SK-N-SH (cell line): ENCODE results near the gene SERPINB12. TPM values are rescaled to one million over a fixed set of nuclear protein-coding genes. Genes with fewer than 3 reads are reported as not detected.

Source experiments
- CTCF ChIA-PET: fragments of 300-600, 350-600 bp; formaldehyde crosslinking; extraction: SDS; loops from one replicate; lab custom pipeline; 2021; lab: Yijun Ruan, JAX
- POLR2A ChIA-PET: fragments of 350-600 bp; sonication (Branson Sonifier 250); formaldehyde crosslinking; extraction: SDS; loops from one replicate; lab custom pipeline; 2020; ENCODE audit warnings: antibody characterized with exemption, inconsistent platforms; lab: Yijun Ruan, JAX
- DNase-seq: peaks from one replicate; pipeline ENCODE4 v3.0.0; 2012
- H2AFZ ChIP-seq: fragments of 200-600 bp; sonication (generic); 2 replicates; pipeline ENCODE4 v1.8.1; 2016; ENCODE audit warnings: antibody characterized with exemption, mild to moderate bottlenecking, low read depth
- H3F3A ChIP-seq: fragments of 200-600 bp; sonication (generic); replicated peaks from 2 replicates; pipeline ENCODE3; 2016; ENCODE audit warnings: antibody characterized with exemption, mild to moderate bottlenecking; ENCODE audit not compliant: insufficient read depth
- H3K27ac ChIP-seq, 2 experiments: fragments of 200-500 bp in 1 of 2; fragments of 200-600 bp in 1 of 2; sonication (Bioruptor generic) in 1 of 2; sonication (generic), shearing (Covaris generic) in 1 of 2; 2 replicates each; pipeline versions ENCODE4 v1.5.1 to v1.6.1; 2014 to 2016; ENCODE audit warnings: low read depth in 2 of 2, inconsistent platforms in 1 of 2, low read length in 1 of 2, mild to moderate bottlenecking in 1 of 2, mixed read lengths in 1 of 2
- H3K27me3 ChIP-seq: fragments of 200-600 bp; sonication (generic), shearing (Covaris generic); 2 replicates; pipeline ENCODE4 v1.6.1; 2016; ENCODE audit warnings: mixed run types; ENCODE audit not compliant: insufficient read depth
- H3K36me3 ChIP-seq, 2 experiments: fragments of 200-500 bp in 1 of 2; fragments of 200-600 bp in 1 of 2; sonication (Bioruptor generic) in 1 of 2; sonication (generic) in 1 of 2; replicated peaks in 1 of 2; 2 replicates each; pipeline versions ENCODE3 to v1.5.1; 2014 to 2016; ENCODE audit warnings: low read length in 1 of 2, mild to moderate bottlenecking in 1 of 2; ENCODE audit not compliant: insufficient read depth in 2 of 2, control insufficient read depth in 1 of 2
- H3K4me1 ChIP-seq, 2 experiments: fragments of 200-500 bp in 1 of 2; fragments of 200-600 bp in 1 of 2; sonication (Bioruptor generic) in 1 of 2; sonication (generic), shearing (Covaris generic) in 1 of 2; 2 replicates each; pipeline versions ENCODE4 v1.5.1 to v1.6.1; 2014 to 2016; ENCODE audit warnings: low read depth in 1 of 2, low read length in 1 of 2, mixed run types in 1 of 2; ENCODE audit not compliant: insufficient read depth in 2 of 2, control insufficient read depth in 1 of 2
- H3K4me2 ChIP-seq: fragments of 200-600 bp; sonication (generic), shearing (Covaris generic); 2 replicates; pipeline ENCODE4 v1.6.1; 2017; ENCODE audit warnings: mixed run types
- H3K4me3 ChIP-seq, 2 experiments: fragments of 200-500 bp in 1 of 2; fragments of 200-600 bp in 1 of 2; sonication (Bioruptor generic) in 1 of 2; sonication (generic), shearing (Covaris generic) in 1 of 2; 2 replicates each; pipeline versions ENCODE4 v1.5.1 to v1.8.1; 2014 to 2016; ENCODE audit warnings: low read depth in 2 of 2, inconsistent platforms in 1 of 2, low read length in 1 of 2, mild to moderate bottlenecking in 1 of 2, mixed read lengths in 1 of 2, moderate library complexity in 1 of 2
- H3K79me2 ChIP-seq: fragments of 200-600 bp; sonication (generic); 2 replicates; pipeline ENCODE4 v1.8.1; 2017; ENCODE audit warnings: mild to moderate bottlenecking; ENCODE audit not compliant: insufficient read depth
- H3K9ac ChIP-seq: fragments of 200-600 bp; sonication (generic); 2 replicates; pipeline ENCODE4 v1.6.1; 2017; ENCODE audit warnings: mixed run types
- H3K9me2 ChIP-seq: fragments of 200-600 bp; sonication (generic); 2 replicates; pipeline ENCODE4 v1.6.1; 2017; ENCODE audit warnings: mixed run types
- H3K9me3 ChIP-seq: fragments of 200-600 bp; sonication (generic); 2 replicates; pipeline ENCODE4 v1.6.1; 2017; ENCODE audit warnings: mixed run types, mild to moderate bottlenecking, moderate library complexity
- H4K20me1 ChIP-seq: fragments of 200-600 bp; sonication (generic); 2 replicates; pipeline ENCODE4 v1.6.1; 2017; ENCODE audit warnings: mild to moderate bottlenecking, mixed run types; ENCODE audit not compliant: insufficient read depth
- CTCF ChIP-seq: fragments of 200-600 bp; sonication (generic); IDR thresholded peaks from 2 replicates; pipeline ENCODE4 v1.6.1; 2017; ENCODE audit warnings: antibody characterized with exemption, mild to moderate bottlenecking, moderate library complexity
- ELF1 ChIP-seq: IDR thresholded peaks from 2 replicates; pipeline ENCODE4 v1.4.0; 2012
- EP300 ChIP-seq, 2 experiments: IDR thresholded peaks; 2 replicates each; pipeline versions ENCODE4 v1.4.0 to v1.6.1; 2012; ENCODE audit warnings: borderline replicate concordance in 1 of 2, low read depth in 1 of 2, low read length in 1 of 2
- FOSL2 ChIP-seq: IDR thresholded peaks from 2 replicates; pipeline ENCODE4 v1.4.0; 2012; ENCODE audit warnings: low read depth, mild to moderate bottlenecking, moderate library complexity, borderline replicate concordance
- FOXM1 ChIP-seq: IDR thresholded peaks from 2 replicates; pipeline ENCODE4 v1.4.0; 2012; ENCODE audit warnings: low read depth, mild to moderate bottlenecking
- GABPA ChIP-seq: IDR thresholded peaks from 2 replicates; pipeline ENCODE4 v1.4.0; 2012; ENCODE audit warnings: low read depth, mild to moderate bottlenecking
- JUND ChIP-seq: IDR thresholded peaks from 2 replicates; pipeline ENCODE4 v1.4.0; 2012
- MXI1 ChIP-seq: IDR thresholded peaks from 2 replicates; pipeline ENCODE4 v1.6.1; 2012; ENCODE audit warnings: mild to moderate bottlenecking, low read depth, low read length, improper control_type of control experiment
- NFIC ChIP-seq: IDR thresholded peaks from 2 replicates; pipeline ENCODE4 v1.4.0; 2012; ENCODE audit warnings: borderline replicate concordance
- NRF1 ChIP-seq: IDR thresholded peaks from 2 replicates; pipeline ENCODE4 v1.6.1; 2012; ENCODE audit warnings: low read depth, mild to moderate bottlenecking, low read length
- POLR2AphosphoS5 ChIP-seq: IDR thresholded peaks from 2 replicates; pipeline ENCODE4 v1.6.1; 2012; ENCODE audit warnings: low read depth, low read length
- SMC3 ChIP-seq: IDR thresholded peaks from 2 replicates; pipeline ENCODE4 v1.6.1; 2012; ENCODE audit warnings: low read depth, low read length, improper control_type of control experiment
- TAF1 ChIP-seq: IDR thresholded peaks from 2 replicates; pipeline ENCODE4 v1.6.1; 2012; ENCODE audit warnings: low read depth, mild to moderate bottlenecking, low read length, moderate library complexity, borderline replicate concordance
- TCF12 ChIP-seq: IDR thresholded peaks from 2 replicates; pipeline ENCODE4 v1.4.0; 2012
- TEAD4 ChIP-seq: IDR thresholded peaks from 2 replicates; pipeline ENCODE4 v1.4.0; 2012; ENCODE audit warnings: mild to moderate bottlenecking, borderline replicate concordance; ENCODE audit not compliant: insufficient read depth
- YY1 ChIP-seq: IDR thresholded peaks from 2 replicates; pipeline ENCODE4 v1.4.0; 2012; ENCODE audit warnings: low read depth, mild to moderate bottlenecking
- ZBTB33 ChIP-seq: IDR thresholded peaks from 2 replicates; pipeline ENCODE4 v1.4.0; 2012; ENCODE audit warnings: low read depth, borderline replicate concordance
- WGBS: methylation state at CpG from one replicate; pipeline ENCODE4 v1.1.6; 2017; ENCODE audit warnings: low lambda C conversion rate; 5-methylcytosine and 5-hydroxymethylcytosine counted together
- polyA plus RNA-seq, 3 experiments: library from polyadenylated mRNA; depleted of rRNA; stranded (reverse); fragments of >200 nt; gene quantifications; 2 replicates each; pipeline ENCODE4 v1.2.3, GENCODE V29; 2012
- TF ChIP-seq, protein P1 (sequence below): IDR thresholded peaks from 2 replicates; pipeline ENCODE4 v1.4.0; 2012; ENCODE audit warnings: low read depth

The SERPINB12 gene
- polyA plus RNA-seq, 1 of the 3 experiments (the other 2 are of a cell fraction) = not detected

- H3F3A ChIP-seq = no peaks in the 10 kb centered on the region
- no peak overlapping the region for H3K4me3 ChIP-seq
- H3K9ac ChIP-seq = no peak overlapping the region
- ChIA-PET CTCF (interaction anchor here (1.1 kb wide), 1 partner anchor 10 kb away, joined by 3 read pairs; no protein-coding TSS in a partner anchor), POLR2A (no interaction called here)
- TF ChIP-seq MXI1 (no peak), YY1 (no peak), GABPA (no peak)
- no peaks in the 10 kb centered on the region for H3K79me2 ChIP-seq
- H3K36me3 ChIP-seq = no peaks in the 10 kb centered on the region
- H3K4me1 ChIP-seq = no peaks in the 10 kb centered on the region
- 0% methylated on average over 1 of the region's 1 CpG for WGBS
- no peaks in the 10 kb centered on the region; the same call in 1 of the 2 replicates for H3K27me3 ChIP-seq
- no peaks in the 10 kb centered on the region for H4K20me1 ChIP-seq
- no peaks in the 10 kb centered on the region for H3K9me3 ChIP-seq
- H3K9me2 ChIP-seq = no peaks in the 10 kb centered on the region
- no peak for DNase-seq
- no peak overlapping the region for H2AFZ ChIP-seq
- H3K27ac ChIP-seq = no peak overlapping the region
- no peak overlapping the region for H3K4me2 ChIP-seq
Observed at GRCh38 chr18:63603355-63603754, 61.2 kb downstream of the SERPINB12 start.

- ChIA-PET POLR2A (no interaction called here), CTCF (interaction anchor here (1.1 to 1.5 kb wide), 2 partner anchors 10 to 26 kb away, joined by 3 to 5 read pairs; no protein-coding TSS in a partner anchor)
- Histone ChIP-seq H3K9me3 (no peaks in the 10 kb centered on the region), H3K27ac (no peak overlapping the region), H3F3A (no peaks in the 10 kb centered on the region), H3K4me3 (no peak overlapping the region), H2AFZ (no peak overlapping the region), H3K27me3 (no peaks in the 10 kb centered on the region; the same call in 1 of the 2 replicates), H3K9me2 (no peaks in the 10 kb centered on the region), H3K9ac (no peak overlapping the region), H3K4me2 (no peak overlapping the region), H4K20me1 (no peaks in the 10 kb centered on the region), H3K36me3 (no peaks in the 10 kb centered on the region), H3K4me1 (no peaks in the 10 kb centered on the region), H3K79me2 (no peaks in the 10 kb centered on the region)
- DNase-seq = no peak
- WGBS = 0% methylated on average over 1 of the region's 1 CpG
- no peak for TF ChIP-seq MXI1
Observed at GRCh38 chr18:63603772-63604171, 61.6 kb downstream of the SERPINB12 start.

DNA sequence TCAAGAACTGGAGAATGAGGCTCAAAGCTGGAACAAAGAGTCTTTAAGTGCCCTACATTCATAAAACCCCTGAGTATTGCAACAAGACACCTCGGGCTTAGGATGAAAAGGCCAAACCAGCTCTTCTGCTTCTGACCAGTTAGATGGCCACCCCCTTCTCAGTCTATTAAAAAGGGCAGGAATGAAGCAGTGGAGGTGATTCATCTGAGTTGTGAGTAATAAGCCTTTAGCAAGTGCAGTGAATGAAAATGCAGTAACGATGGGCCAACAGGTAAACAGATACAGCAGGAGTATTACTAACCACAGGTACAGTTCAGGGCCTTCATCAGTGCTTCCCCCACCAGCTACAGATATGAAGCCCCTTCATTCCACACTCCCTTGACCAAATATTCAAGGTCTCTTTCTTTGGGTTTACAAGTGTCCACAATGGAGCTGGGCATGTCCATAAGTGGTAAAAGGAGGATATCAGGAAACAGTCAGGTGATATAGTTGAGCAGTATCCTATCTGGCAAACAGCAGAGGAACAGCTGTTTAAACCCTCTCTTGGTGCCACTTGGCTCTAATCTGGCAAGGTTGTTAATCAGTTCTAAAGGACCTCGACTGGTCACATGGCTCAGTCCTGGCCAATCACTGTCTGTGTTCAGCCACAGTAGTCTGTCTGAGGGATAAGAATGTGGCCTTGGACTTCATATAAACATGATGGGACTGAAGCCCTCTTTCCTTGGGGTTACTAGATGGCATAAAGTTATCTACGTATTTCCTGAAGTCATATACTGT, 62.8 kb downstream of the SERPINB12 start:
- H3K4me3 ChIP-seq = no peak overlapping the region
- 6% methylated on average over 4 of the region's 4 CpGs for WGBS
- H3K27me3 ChIP-seq = no peaks in the 10 kb centered on the region; the same call in 1 of the 2 replicates
- no peak overlapping the region for H3K9ac ChIP-seq
- no peaks in the 10 kb centered on the region for H3K4me1 ChIP-seq
- no peaks in the 10 kb centered on the region for H3K9me2 ChIP-seq
- no peaks in the 10 kb centered on the region for H3K36me3 ChIP-seq
- no peaks in the 10 kb centered on the region for H4K20me1 ChIP-seq
- no peak overlapping the region for H3K4me2 ChIP-seq
- no peak for DNase-seq
- no peaks in the 10 kb centered on the region for H3F3A ChIP-seq
- H3K79me2 ChIP-seq = no peaks in the 10 kb centered on the region
- POLR2A ChIA-PET = no interaction called here
- no peak for TF ChIP-seq CTCF
- TF ChIP-seq ZBTB33 = no peak
- TF ChIP-seq NRF1 = no peak
- TF ChIP-seq ELF1 = no peak
- no peak for TF ChIP-seq POLR2AphosphoS5
- no peak for TF ChIP-seq NFIC
- TF ChIP-seq GABPA = no peak
- no peak for TF ChIP-seq SMC3
- TF ChIP-seq, protein P1, sequence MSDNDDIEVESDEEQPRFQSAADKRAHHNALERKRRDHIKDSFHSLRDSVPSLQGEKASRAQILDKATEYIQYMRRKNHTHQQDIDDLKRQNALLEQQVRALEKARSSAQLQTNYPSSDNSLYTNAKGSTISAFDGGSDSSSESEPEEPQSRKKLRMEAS = no peak
- TF ChIP-seq FOSL2 = no peak
- TF ChIP-seq FOXM1 = no peak
- TF ChIP-seq TAF1 = no peak
- no peak for TF ChIP-seq EP300 (IDR thresholded peaks at IDR 0.05; ENCODE audit: borderline replicate concordance in 1 of 2, low read depth in 1 of 2, low read length in 1 of 2)
- TF ChIP-seq MXI1 = no peak
- TF ChIP-seq TCF12 = no peak
- no peak for TF ChIP-seq JUND
- TF ChIP-seq TEAD4 = no peak
- no peak for TF ChIP-seq YY1
- H2AFZ ChIP-seq = no peak overlapping the region
- CTCF ChIA-PET = interaction anchor here (1.5 kb wide), 1 partner anchor 27 kb away, joined by 5 read pairs; no protein-coding TSS in a partner anchor
- H3K27ac ChIP-seq = no peak overlapping the region
- no peaks in the 10 kb centered on the region for H3K9me3 ChIP-seq
